ENCODE measurements around the gene GSDMA.

DNA sequence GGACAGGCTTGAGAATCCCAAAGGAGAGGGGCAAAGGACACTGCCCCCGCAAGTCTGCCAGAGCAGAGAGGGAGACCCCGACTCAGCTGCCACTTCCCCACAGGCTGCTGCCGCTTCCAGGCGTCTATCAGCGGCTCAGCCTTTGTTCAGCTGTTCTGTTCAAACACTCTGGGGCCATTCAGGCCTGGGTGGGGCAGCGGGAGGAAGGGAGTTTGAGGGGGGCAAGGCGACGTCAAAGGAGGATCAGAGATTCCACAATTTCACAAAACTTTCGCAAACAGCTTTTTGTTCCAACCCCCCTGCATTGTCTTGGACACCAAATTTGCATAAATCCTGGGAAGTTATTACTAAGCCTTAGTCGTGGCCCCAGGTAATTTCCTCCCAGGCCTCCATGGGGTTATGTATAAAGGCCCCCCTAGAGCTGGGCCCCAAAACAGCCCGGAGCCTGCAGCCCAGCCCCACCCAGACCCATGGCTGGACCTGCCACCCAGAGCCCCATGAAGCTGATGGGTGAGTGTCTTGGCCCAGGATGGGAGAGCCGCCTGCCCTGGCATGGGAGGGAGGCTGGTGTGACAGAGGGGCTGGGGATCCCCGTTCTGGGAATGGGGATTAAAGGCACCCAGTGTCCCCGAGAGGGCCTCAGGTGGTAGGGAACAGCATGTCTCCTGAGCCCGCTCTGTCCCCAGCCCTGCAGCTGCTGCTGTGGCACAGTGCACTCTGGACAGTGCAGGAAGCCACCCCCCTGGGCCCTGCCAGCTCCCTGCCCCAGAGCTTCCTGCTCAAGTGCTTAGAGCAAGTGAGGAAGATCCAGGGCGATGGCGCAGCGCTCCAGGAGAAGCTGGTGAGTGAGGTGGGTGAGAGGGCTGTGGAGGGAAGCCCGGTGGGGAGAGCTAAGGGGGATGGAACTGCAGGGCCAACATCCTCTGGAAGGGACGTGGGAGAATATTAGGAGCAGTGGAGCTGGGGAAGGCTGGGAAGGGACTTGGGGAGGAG is 52.5 kb downstream of the GSDMA start, which contains the start of gene CSF3:
- TF ChIP-seq, protein P1, sequence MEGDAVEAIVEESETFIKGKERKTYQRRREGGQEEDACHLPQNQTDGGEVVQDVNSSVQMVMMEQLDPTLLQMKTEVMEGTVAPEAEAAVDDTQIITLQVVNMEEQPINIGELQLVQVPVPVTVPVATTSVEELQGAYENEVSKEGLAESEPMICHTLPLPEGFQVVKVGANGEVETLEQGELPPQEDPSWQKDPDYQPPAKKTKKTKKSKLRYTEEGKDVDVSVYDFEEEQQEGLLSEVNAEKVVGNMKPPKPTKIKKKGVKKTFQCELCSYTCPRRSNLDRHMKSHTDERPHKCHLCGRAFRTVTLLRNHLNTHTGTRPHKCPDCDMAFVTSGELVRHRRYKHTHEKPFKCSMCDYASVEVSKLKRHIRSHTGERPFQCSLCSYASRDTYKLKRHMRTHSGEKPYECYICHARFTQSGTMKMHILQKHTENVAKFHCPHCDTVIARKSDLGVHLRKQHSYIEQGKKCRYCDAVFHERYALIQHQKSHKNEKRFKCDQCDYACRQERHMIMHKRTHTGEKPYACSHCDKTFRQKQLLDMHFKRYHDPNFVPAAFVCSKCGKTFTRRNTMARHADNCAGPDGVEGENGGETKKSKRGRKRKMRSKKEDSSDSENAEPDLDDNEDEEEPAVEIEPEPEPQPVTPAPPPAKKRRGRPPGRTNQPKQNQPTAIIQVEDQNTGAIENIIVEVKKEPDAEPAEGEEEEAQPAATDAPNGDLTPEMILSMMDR (IDR thresholded peaks at IDR 0.05; ENCODE audit: low read depth, low read length, poor library complexity, severe bottlenecking) = no peak
- no peak for TF ChIP-seq EZH2phosphoT487 (IDR thresholded peaks at IDR 0.05; ENCODE audit: borderline replicate concordance, low read length)
